Colonic mucosa (tissue), 4 donors: Measurements from ENCODE around the gene METAP1D. TPM values are rescaled to one million over a fixed set of nuclear protein-coding genes. Genes with fewer than 3 reads are reported as not detected.

Experiments used
- DNase-seq: peaks from one replicate; pipeline ENCODE4 v3.0.0-alpha.2; 2020
- H3K27ac ChIP-seq: fragments of 200-600 bp; one replicate; pipeline ENCODE4 v1.8.0; 2021
- H3K27me3 ChIP-seq: fragments of 200-600 bp; one replicate; pipeline ENCODE4 v1.8.0; 2021
- H3K36me3 ChIP-seq: fragments of 200-600 bp; one replicate; pipeline ENCODE4 v1.8.0; 2021
- H3K4me1 ChIP-seq: fragments of 200-600 bp; one replicate; pipeline ENCODE4 v1.8.0; 2021; ENCODE audit warnings: mild to moderate bottlenecking
- H3K4me3 ChIP-seq: fragments of 200-600 bp; one replicate; pipeline ENCODE4 v1.8.0; 2021
- H3K9ac ChIP-seq, 2 donors: one replicate each; pipeline ENCODE4 v1.7.0; 2013; ENCODE audit warnings: control low read depth in 2 of 2, low read depth in 2 of 2, low read length in 2 of 2
- H3K9me3 ChIP-seq: fragments of 200-600 bp; one replicate; pipeline ENCODE4 v1.8.0; 2021
- CTCF ChIP-seq: fragments of 200-600 bp; IDR thresholded peaks from one replicate; pipeline ENCODE4 v1.8.0; 2022; ENCODE audit warnings: antibody characterized with exemption, mild to moderate bottlenecking
- intact Hi-C: fragments of 100-400 bp; cut with DNase I; formaldehyde crosslinking; loops from one replicate; pipeline ENCODE4 v1.14.1; 2022
- total RNA-seq, 2 donors: library from RNA; stranded (reverse); fragmentation: NEBNext Ultra II Directional in 1 of 2; extraction: Animal tissue kit (Norgen Biotek cat#: 25700) in 1 of 2; gene quantifications; one replicate each; pipeline ENCODE4 v1.2.1, GENCODE V29; 2021
- donor health status: healthy.
- donor health status: DM: no; HTN: no; CAD: no.
- donor health status: DM: no; HTN: no; CAD: no.

The METAP1D gene
- total RNA-seq, 2 donors from 2014 or later, result 3.3 to 5.8 TPM

DNA sequence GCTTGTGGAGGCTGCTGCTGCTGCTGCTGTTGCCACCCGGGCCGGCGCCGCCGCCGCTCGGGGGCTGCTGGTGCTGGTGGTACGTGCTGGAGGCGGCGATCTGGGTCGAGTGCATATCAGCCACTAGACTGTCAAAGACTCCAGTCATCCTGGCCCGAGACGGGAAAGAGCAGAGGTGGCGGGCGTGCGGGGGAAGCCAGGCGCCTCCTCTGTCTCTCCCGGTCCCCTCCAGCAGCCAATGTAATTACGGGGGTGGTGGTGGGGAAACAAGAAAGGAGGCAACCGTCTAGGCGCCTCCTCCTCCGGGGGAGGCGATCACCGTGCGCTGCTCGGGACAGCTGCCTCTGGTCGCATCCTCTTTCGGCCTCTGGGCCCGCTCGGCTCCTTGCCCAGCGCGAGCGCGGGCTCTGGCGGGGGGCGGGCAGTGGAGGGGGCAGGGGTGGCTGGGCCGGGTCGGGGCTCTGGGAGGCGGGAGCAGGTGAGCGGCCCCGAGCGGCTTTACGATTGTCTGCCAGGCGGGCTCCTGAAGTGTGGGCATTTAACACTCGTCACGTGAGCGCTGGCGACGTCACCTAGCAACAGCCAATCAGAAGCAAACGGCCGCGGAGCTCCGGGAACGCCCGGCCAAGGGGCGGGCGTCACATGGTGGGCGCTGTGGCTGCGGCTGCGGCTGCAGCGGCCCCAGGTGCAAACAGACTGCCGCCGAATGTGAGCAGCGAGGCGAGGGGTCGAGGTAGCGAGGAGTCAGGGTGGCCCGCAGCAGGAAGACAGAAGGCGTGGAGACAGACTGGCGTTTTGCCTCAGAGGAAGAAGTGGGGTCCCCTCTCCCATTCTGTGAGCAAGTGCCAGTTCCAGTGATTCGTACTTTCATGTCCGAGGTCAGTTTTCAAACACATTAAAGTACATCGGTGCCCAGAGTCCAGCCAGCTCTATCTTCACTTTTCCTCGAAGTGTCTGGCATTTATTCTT, 102.9 kb downstream of the METAP1D start, which contains the start of gene DLX2:
TSS of gene DLX2 (minus strand) at position 510 of the 969 bp plus-strand sequence. CDS start at position 148, 362 bp downstream.
- no peak for TF ChIP-seq CTCF
- H3K27me3 ChIP-seq, result peaks cover 96% of the 10 kb centered on the region
- peaks cover 23% of the 10 kb centered on the region for H3K4me1 ChIP-seq
- peak; percentile 92 for DNase-seq
- no peak within 1 kb of the TSS for H3K27ac ChIP-seq
- H3K9ac ChIP-seq, result peak within 1 kb of the TSS; percentile 31 to 40
- H3K9me3 ChIP-seq, result no peaks in the 10 kb centered on the region
- H3K36me3 ChIP-seq, result no peaks in the 10 kb centered on the region
- intact Hi-C loops, result loop anchor here (5.0 to 10.0 kb wide), 3 partner anchors 290 to 528 kb away; no protein-coding TSS in a partner anchor
- H3K4me3 ChIP-seq, result peak within 1 kb of the TSS; percentile 52

DNA sequence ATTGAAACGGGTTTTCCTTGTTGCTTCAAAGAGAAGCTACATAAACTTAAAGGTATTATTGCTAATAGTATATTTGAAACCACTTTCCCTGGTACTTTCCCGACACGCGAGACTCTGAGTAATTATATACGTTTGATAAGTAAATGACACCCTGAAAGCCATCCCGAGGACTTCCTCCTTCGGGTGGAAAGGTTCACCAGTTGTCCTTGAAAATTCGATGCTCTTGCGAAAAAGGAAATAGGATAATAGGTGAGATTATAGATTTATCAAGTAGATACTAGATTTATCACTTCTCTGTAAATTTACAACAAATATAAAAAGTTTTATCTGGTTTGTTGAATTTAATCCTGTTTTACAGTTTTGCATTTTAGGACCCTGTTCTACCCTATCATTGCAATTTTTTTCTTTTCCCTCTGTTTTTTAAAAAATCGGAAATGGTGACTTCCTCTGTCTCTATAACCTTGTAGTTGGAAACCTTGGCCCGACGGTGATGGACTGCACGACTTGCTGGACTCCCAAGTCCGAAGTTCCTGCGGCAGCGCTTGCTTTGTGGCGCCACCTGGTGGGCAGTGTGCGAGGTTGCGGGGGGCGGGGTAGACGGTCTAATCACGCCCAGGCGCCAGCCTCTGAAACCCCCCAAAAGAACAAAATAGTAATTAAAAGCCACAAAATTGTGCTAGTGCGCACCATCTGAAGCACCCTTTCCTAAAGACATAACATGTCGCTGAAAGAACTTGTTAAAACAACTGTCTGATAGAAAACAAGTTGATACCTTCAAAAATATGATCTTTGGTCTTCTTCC, 103.9 kb downstream of the METAP1D start:
- Histone ChIP-seq H3K4me1 (peaks cover 23% of the 10 kb centered on the region), H3K9ac (no peak overlapping the region), H3K27ac (no peak overlapping the region), H3K36me3 (no peaks in the 10 kb centered on the region), H3K9me3 (no peaks in the 10 kb centered on the region), H3K27me3 (peaks cover 94% of the 10 kb centered on the region), H3K4me3 (peak overlapping the region; percentile 52)
- DNase-seq, result peak; percentile 91
- intact Hi-C loops, result loop anchor here (5.0 to 10.0 kb wide), 3 partner anchors 291 to 529 kb away; no protein-coding TSS in a partner anchor
- peak; percentile 89 for TF ChIP-seq CTCF

- Histone ChIP-seq H3K4me3 (no peak overlapping the region), H3K27me3 (peaks cover 76% of the 10 kb centered on the region), H3K9ac (no peak overlapping the region), H3K27ac (no peak overlapping the region), H3K4me1 (peaks cover 17% of the 10 kb centered on the region), H3K36me3 (no peaks in the 10 kb centered on the region), H3K9me3 (no peaks in the 10 kb centered on the region)
- no peak for TF ChIP-seq CTCF
- intact Hi-C loops, result loop anchor here (10.0 kb wide), 2 partner anchors 401 to 531 kb away; no protein-coding TSS in a partner anchor
- DNase-seq, result no peak
Measured at GRCh38 chr2:172105471-172106107, 105.8 kb downstream of the METAP1D start.

DNA sequence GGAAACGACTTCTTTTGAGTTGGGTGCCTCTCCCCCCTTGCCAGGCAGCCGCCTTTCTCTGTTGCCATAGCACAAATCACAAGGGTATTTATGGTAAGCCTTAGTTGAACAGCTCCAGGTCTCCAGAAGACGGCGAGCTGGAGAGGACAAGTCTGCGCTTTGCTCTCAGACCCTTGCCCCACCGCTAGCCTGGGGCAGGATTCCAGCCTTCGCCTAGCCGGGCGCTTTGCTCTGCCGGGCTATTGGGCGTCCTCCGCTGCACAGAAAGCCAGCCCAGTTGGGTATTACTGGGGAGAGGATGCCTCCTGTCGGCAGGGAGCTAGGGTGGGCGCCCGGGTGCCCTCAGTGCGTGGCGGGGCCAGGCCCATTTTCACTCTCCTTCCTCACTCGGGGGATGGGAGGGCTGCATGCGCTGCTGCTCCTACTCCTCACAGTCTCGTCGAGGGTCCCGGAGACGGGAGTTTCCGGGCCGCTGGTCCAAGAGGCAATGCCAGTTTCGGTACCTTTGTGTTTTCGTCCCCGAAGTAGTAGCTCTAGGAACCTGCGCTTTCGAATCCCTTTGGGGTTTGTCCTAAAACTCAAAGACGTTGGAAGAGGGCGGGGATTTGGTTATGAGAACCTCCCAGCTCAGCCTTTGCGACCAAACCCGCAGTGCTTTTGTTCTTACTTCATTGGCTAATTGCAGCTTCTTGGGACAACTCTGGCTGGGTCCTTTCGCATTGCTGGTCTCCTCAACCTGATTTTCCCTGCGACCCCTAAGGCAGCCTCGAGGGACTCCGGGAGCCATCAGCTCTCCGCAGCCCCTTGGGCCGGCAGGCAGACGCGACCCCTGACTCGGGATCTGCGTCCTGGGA, 106.6 kb downstream of the METAP1D start:
- no peak for TF ChIP-seq CTCF
- no peak for DNase-seq
- Histone ChIP-seq H3K9ac (no peak overlapping the region), H3K27me3 (peaks cover 68% of the 10 kb centered on the region), H3K4me3 (peak overlapping the region; percentile 23), H3K27ac (no peak overlapping the region), H3K4me1 (peaks cover 12% of the 10 kb centered on the region), H3K36me3 (no peaks in the 10 kb centered on the region), H3K9me3 (no peaks in the 10 kb centered on the region)
- intact Hi-C loops, result loop anchor here (10.0 kb wide), 2 partner anchors 402 to 532 kb away; no protein-coding TSS in a partner anchor
